Neutrophil (primary cell): ENCODE data around the gene KCNQ5.

Experiments
- H3K27ac ChIP-seq: fragments of 200-600 bp; sonication (generic); 2 replicates; pipeline ENCODE4 v1.5.1; 2016; ENCODE audit warnings: mild to moderate bottlenecking, moderate library complexity
- H3K27me3 ChIP-seq: fragments of 200-600 bp; sonication (generic); 2 replicates; pipeline ENCODE4 v1.6.0; 2016; ENCODE audit warnings: mild to moderate bottlenecking
- H3K36me3 ChIP-seq: fragments of 200-600 bp; sonication (generic); 2 replicates; pipeline ENCODE4 v1.5.1; 2017
- H3K4me1 ChIP-seq, 2 experiments: fragments of 200-600 bp in 1 of 2; sonication (generic) in 1 of 2; 1 replicate in 1 of 2; 2 replicates in 1 of 2; pipeline versions ENCODE4 v1.5.1 to v1.6.1; 2013 to 2016; ENCODE audit warnings: low read depth in 1 of 2, low read length in 1 of 2, mild to moderate bottlenecking in 1 of 2, moderate library complexity in 1 of 2; ENCODE audit not compliant: control insufficient read depth in 1 of 2, insufficient read depth in 1 of 2
- H3K4me3 ChIP-seq, 2 experiments: fragments of 200-600 bp in 1 of 2; sonication (generic) in 1 of 2; 1 replicate in 1 of 2; 2 replicates in 1 of 2; pipeline ENCODE4 v1.5.1; 2013 to 2016; ENCODE audit warnings: low read depth in 1 of 2, low read length in 1 of 2, mild to moderate bottlenecking in 1 of 2, moderate library complexity in 1 of 2
- H3K9me3 ChIP-seq: fragments of 200-600 bp; sonication (generic); 2 replicates; pipeline ENCODE4 v1.5.1; 2016
- TF ChIP-seq, protein P1 (sequence below): fragments of 200-600 bp; sonication (generic); IDR thresholded peaks from 2 replicates; pipeline ENCODE4 v1.5.1; 2016; ENCODE audit warnings: antibody characterized with exemption

KCNQ5 gene

DNA sequence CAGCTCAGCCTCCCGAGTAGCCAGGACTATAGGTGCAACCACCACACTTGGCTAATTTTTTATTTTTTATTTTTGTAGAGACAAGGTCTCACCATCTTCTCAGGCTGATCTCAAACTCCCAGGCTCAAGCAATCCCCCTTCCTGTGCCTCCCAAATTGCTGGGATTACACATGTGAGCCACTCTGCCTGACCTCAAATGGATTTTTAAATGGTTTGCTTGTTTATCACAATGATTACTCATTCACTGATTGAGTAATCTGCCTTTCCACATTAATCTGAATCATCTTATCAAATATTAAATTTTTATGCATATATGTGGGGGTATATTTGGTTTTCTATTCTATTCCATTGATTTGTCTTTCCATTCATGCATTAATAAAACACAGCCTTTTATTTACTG lies 612.9 kb downstream of the KCNQ5 start:
- Histone ChIP-seq H3K27ac (no peak overlapping the region), H3K4me3 (no peak overlapping the region), H3K27me3 (no peaks in the 10 kb centered on the region), H3K36me3 (no peaks in the 10 kb centered on the region), H3K9me3 (no peaks in the 10 kb centered on the region), H3K4me1 (no peaks in the 10 kb centered on the region)
- TF ChIP-seq, protein P1, sequence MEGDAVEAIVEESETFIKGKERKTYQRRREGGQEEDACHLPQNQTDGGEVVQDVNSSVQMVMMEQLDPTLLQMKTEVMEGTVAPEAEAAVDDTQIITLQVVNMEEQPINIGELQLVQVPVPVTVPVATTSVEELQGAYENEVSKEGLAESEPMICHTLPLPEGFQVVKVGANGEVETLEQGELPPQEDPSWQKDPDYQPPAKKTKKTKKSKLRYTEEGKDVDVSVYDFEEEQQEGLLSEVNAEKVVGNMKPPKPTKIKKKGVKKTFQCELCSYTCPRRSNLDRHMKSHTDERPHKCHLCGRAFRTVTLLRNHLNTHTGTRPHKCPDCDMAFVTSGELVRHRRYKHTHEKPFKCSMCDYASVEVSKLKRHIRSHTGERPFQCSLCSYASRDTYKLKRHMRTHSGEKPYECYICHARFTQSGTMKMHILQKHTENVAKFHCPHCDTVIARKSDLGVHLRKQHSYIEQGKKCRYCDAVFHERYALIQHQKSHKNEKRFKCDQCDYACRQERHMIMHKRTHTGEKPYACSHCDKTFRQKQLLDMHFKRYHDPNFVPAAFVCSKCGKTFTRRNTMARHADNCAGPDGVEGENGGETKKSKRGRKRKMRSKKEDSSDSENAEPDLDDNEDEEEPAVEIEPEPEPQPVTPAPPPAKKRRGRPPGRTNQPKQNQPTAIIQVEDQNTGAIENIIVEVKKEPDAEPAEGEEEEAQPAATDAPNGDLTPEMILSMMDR: no peak

DNA sequence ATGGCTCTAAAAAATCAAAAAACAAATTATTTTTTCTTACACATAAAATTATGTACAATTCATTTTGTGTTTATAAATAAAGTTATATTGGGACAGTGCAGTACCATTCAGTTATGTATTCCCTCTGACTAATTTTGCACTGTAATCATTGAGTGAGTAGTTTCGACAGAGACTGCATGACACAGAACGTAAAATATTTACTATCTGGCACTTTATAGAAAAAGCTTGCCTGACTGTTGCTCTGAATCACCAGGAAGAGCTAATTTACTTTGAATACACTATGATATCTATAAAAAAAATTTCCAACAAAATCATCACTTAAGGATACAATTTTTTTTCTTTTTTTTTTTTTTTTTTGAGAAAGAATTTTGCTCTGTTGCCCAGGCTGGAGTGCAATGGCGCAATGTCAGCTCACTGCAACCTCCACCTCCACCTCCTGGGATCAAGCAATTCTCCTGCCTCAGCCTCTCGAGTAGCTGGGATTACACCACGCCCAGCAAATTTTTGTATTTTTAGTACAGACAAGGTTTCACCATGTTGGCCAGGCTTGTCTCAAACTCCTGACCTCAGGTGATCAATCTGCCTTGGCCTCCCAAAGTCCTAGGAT lies 614.4 kb downstream of the KCNQ5 start:
- Histone ChIP-seq H3K9me3 (no peaks in the 10 kb centered on the region), H3K27me3 (no peaks in the 10 kb centered on the region), H3K36me3 (no peaks in the 10 kb centered on the region), H3K27ac (no peak overlapping the region), H3K4me1 (no peaks in the 10 kb centered on the region), H3K4me3 (no peak overlapping the region)
- TF ChIP-seq, protein P1: no peak

DNA sequence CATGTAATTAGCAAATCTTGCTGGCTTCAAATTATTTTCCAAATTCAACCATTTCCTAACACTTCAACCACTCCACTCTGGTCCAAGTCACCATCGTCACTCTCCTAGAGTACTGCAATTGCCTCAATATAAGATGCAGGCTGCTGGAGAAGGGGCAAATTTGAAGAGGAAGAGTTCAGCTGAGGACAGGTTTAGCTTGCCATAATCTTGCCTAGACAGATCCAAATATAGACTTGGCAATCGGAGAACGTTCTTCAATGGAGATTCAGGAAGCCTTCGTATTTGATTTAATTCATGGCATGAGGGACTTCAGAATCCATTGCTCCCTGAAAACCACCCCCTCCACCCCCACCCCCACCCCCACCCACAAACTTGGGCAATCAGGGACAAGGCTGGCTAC lies 618.9 kb downstream of the KCNQ5 start:
- Histone ChIP-seq H3K27ac (no peak overlapping the region), H3K4me1 (no peaks in the 10 kb centered on the region), H3K4me3 (no peak overlapping the region), H3K9me3 (no peaks in the 10 kb centered on the region), H3K27me3 (no peaks in the 10 kb centered on the region), H3K36me3 (no peaks in the 10 kb centered on the region)
- TF ChIP-seq, protein P1: no peak

DNA sequence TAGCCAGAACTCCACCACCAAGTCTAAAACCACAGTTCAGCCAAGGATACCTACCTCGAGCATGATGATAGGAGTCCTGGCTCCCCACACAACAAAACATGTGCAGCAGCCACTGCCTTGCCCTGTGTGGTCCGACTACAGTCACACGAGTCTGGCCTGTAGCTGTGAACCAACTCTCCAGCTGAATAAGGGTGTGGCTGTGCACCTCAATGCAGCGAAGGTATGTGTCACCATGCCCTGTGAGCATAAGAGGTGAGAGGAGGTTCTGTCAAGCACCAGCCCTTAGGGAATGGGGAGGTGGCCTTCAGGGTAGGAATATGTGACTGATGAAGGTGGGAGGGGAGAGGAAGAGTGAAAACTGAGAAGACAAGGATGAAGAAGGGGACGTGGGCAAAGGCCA lies 620.1 kb downstream of the KCNQ5 start:
- Histone ChIP-seq H3K36me3 (no peaks in the 10 kb centered on the region), H3K27me3 (peaks cover 1% of the 10 kb centered on the region), H3K4me3 (no peak overlapping the region), H3K9me3 (no peaks in the 10 kb centered on the region), H3K4me1 (no peaks in the 10 kb centered on the region), H3K27ac (no peak overlapping the region)
- TF ChIP-seq, protein P1: no peak
